HG03139 (cell line): ENCODE measurements around the gene EMD.

ENCODE experiments used
- ATAC-seq: cut with Tn5 transposase; IDR thresholded peaks from one replicate; pipeline ENCODE4 v1.9.1; 2021; ENCODE audit not compliant: unreplicated experiment

EMD gene

DNA sequence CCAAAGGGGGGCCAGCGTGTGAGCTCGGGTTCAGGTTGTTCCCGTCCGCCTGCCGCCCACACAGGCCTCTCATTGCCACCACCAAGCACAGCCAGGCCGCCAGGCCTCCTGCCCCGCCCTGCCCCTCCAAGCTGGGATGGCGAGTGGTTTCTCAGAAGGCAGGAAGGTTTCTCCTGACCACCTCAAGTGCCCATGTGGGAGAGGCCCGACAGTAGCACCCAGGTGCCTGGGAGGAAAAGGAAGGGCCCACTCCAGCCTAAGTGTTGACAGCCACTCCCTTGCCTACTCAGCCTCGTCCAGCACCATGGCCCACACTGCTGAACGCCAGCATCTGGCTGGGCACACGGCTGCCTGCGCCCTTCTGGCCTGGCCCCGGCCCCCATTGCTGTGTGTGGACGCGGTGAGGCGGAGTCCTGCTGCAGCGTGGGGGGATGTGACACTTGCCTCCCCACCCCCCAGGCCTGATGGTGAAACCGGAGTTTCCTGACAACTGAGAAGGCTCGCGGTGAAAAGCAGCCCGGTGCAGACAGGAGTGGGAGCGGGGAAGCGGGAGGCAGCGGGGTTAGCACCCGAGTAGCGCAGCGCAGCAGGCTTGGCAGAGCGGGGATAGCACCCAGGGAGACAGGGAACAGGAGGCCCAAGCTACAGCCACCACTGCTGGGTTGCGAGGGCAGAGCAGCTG, 23.9 kb upstream of the EMD start:
- no peak for ATAC-seq

- no peak for ATAC-seq
These were observed 23.3 kb upstream of the EMD start for GRCh38 chrX:154355776-154356140.

DNA sequence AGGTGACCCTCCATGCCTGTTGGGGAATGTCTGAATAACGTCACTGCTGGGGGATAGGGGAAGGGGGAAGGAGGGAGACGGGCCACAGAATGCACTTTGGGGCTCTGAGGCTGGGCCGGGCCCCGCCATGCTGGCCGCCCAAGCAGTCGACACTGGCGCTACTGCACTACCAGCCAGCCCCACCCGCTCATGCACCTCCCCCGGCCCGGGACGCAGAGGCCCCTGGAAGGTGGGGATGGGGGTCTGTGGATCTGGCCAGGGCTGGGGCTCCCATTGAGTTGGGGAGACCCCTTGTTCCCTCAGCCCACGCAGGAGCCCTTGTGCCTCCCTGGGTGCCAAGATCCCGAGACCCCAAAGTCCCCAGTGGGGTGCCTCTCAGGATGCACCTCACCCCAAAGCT, 22.5 kb upstream of the EMD start:
- no peak for ATAC-seq

- no peak for ATAC-seq
These were observed 21.9 kb upstream of the EMD start for GRCh38 chrX:154357205-154357604.

- ATAC-seq, result no peak
These were observed 21.1 kb upstream of the EMD start for GRCh38 chrX:154358011-154358410.

GRCh38 chrX:154358829-154359228, 20.3 kb upstream of the EMD start:
- ATAC-seq, result no peak

DNA sequence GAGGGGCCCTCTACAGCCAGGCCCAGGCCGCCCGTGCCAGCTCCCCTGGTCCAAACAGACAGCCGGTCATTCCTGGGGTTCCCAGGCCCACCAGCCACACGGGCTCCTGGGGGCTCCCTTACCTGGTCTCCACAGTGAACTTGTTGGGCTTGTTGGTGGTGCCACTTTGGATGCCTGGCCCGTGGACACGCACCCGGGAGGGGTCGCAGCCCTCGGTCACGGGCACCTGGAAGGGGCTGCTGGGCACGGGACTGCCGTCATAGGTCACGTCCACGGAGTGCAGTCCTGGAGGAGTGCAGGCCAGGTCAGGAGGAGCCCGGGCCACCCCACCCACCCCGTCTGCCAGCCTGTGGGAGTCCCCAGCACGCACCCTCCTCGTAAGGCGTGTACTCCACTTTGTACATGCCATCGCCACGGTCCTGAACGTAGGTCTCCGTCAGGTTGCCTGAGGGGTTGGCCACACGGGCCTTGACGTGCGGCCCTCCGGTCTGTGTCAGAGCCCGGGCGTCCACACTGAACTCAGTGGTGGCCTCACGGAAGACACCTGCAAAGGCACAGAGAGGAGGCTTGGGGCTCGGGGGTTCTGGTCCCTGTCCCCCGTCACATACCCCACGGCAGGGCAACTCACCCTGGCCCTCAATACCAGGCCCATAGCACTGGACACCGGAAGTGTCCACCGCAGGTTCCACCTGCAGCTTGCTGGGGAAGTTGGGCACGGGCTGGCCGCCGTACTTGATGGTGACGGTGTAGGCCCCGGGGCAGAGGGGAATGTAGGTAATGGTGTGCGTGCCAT, 19.5 kb upstream of the EMD start:
- no peak for ATAC-seq

DNA sequence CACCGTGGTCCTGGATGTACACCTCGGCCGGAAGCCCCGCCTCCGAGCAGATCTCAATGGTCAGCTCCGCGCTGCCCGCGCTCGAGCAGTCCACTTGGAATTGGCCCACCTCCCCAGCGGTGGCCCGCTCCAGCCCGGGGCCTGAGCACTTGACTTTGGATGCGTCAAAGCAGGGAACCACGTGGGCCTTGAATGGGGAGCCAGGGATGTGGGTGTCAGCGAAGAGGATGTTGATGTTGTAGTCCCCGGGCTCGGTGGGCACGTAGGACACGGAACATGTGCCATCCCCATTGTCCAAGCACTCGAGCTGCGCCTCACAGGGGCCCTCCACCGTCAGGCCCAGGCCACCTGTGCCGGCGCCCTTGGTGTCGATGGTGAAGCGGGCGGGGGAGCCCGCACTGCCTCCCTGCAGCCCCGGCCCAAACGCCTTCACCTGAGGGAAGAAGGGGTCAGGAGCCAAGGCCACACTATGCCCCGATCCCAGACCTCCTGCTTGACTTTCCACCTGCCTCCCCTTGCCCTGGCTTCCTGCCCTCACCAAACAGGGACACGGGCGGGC, 18.9 kb upstream of the EMD start:
- ATAC-seq, result no peak

- no peak for ATAC-seq
These were observed 16.9 kb upstream of the EMD start for GRCh38 chrX:154362085-154362742.

- no peak for ATAC-seq
These were observed 15.2 kb upstream of the EMD start for GRCh38 chrX:154363706-154364439.

DNA sequence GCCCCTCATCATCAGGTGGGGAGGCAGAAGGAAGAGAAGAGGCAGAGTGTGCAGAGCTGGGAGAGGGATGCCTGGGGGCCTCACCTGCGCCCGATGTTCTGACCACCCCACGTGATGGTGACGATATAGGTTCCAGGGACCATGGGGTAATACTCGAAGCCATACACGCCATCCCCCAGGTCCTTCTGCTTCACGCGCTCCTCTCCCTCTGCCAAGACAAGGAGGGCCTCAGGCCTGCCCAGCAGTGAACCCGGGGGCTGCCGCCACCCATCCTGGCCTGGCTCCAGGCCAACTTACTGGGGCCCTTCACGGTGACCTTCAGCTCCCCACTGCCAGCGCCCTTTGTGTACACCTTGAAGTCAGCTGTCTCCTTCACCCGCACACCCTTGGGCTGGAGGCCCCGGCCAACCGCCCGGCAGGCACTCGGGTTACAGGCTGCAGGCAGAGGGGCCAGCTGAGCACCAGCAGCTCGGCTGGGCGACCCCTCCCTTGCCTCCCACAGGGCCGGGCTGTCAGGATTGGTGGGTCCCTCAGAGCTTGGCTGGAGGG, 14.0 kb upstream of the EMD start:
- ATAC-seq, result no peak

DNA sequence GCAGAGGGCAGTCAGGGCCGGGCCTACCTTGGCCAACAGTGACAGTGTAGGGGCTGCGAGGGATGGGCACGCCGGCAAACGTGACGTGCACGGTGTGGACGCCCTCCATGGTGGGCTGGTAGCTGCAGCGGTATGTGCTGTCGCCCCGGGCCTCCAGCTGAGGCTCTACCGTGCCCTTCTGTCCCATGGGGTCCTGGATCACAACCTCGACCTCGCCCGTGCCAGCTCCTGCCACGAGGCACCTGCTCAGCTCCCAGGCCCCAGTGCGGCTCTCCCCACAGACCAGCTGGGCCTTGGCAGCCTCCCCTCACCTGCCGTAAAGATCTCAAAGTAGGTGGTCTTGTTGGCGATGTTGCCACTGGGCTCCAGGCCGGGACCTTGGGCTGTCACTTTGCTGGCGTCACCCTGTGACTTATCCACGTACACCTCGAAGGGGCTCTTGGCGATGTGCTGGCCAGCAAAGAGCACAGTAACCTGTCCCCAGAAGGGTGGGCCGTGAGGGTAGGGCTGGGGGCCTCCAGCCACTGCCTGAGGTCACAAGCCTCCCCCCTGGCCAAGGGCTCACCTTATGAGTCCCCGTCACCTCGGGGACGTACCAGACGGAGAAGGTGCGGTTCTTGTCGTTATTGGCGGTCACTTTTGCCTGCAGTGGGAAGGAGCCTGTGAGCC, 13.0 kb upstream of the EMD start:
- no peak for ATAC-seq

- no peak for ATAC-seq
These were observed 12.4 kb upstream of the EMD start for GRCh38 chrX:154366666-154367055.

GRCh38 chrX:154367474-154368308, 11.4 kb upstream of the EMD start:
- no peak for ATAC-seq

DNA sequence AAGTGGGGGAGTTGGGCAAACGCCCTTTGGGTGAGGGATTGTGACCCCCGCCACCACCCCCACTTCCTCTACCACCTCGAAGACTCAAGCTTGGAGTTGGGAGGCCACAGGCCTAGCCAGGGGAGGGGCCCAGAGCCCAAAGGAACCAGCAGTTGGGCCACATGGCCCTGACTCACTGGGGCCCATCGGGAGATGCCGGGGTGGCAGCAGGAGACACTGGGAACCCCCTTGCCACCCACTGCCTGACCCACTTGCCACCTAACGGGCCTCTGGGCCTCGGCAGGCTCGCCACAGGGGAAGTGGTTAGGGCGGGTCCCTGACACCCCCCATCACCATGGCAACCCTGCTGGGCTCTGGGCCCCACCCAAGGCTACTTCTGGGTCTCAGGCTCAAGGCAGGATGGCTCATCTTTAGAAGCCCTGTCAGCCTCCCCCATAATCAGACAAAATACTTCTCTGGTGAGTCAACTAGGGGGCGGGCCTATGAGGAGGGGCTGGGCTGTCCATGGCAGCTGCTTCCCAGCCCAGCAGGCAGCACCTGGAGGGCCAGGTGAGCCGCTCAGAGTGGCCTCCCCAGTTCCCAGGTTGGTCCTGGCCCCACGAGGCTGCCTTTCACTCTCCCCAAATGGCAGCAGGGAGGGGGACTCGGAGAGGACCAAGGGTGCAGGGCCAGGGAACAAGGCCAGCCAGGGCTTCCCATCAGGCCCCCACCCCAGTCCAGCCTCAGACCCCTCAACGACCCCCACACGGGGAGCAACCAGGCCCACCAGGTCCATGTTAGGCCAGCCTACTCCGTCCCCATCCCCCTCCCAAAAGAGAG, 10.3 kb upstream of the EMD start:
- no peak for ATAC-seq

DNA sequence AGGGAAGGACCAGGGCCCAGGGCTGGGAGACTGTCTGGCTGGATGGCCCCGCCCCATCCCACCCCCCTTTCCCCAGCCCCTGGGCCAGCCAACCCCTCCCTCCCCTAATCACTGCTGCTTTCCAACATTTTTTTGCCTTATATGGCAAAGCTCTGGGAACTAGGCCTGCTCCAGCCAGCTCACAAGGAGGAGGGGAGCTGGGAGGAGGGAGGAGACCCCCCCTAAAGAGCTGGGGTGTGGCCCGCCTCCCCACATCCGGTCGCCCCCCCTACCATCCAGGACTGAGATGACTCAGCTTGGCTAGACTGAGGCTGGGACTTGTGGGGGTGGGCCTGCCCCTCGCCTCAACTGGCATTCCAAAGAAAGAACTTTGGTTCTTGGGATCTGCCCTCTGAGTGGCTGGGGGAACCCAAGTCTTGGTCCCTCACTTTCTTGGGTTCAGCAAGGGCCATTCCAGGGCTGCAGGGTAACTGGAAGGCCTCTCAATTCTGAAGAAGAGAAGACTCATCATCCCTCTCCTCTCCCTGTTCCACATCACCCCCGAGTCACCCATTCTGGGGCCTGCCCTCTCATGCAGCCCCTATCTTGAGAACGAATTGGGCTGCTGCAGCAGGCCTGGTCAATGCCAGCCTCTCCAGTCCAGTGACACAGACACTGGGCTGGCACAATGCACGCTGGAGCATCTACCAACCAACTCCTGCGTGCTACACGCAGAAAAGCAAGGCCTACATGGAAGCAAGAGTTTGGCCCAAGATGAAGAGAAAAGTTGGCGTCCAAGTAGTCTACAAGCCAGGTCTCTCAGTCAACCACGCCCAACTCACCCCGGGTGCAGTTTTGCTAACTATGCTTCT, 9.4 kb upstream of the EMD start:
- no peak for ATAC-seq

- no peak for ATAC-seq
These were observed 8.6 kb upstream of the EMD start for GRCh38 chrX:154370300-154371016.
